ENCODE measurements around the gene HOXA5.

The HOXA5 gene

GRCh38 chr7:27160145-27160545, 16.7 kb upstream of the HOXA5 start:
- DNase-seq (ENCODE audit: low read depth, low spot score), result no peak

- no peak for DNase-seq (ENCODE audit: low read depth, low spot score)
These were observed 16.0 kb upstream of the HOXA5 start for GRCh38 chr7:27159266-27160144.

GRCh38 chr7:27158436-27159265, 15.2 kb upstream of the HOXA5 start:
- no peak for DNase-seq (ENCODE audit: low read depth, low spot score)

GRCh38 chr7:27157702-27158431, 14.4 kb upstream of the HOXA5 start:
- DNase-seq (ENCODE audit: low read depth, low spot score), result no peak

- DNase-seq (ENCODE audit: low read depth, low spot score), result no peak
These were observed 13.6 kb upstream of the HOXA5 start for GRCh38 chr7:27156916-27157701.

GRCh38 chr7:27156508-27156898, 13.0 kb upstream of the HOXA5 start, which contains the start of gene HOXA7:
Gene HOXA7 (minus strand): TSS chr7:27156675. CDS start chr7:27156545, 130 bp downstream.
- DNase-seq (ENCODE audit: low read depth, low spot score), result no peak

- no peak for DNase-seq (ENCODE audit: low read depth, low spot score)
These were observed 12.5 kb upstream of the HOXA5 start for GRCh38 chr7:27155816-27156507.

- no peak for DNase-seq (ENCODE audit: low read depth, low spot score)
These were observed 11.7 kb upstream of the HOXA5 start for GRCh38 chr7:27154901-27155815.

GRCh38 chr7:27154369-27154768, 10.9 kb upstream of the HOXA5 start:
- no peak for DNase-seq (ENCODE audit: low read depth, low spot score)

- DNase-seq (ENCODE audit: low read depth, low spot score), result no peak
These were observed 10.0 kb upstream of the HOXA5 start for GRCh38 chr7:27153526-27153925.

- no peak for DNase-seq (ENCODE audit: low read depth, low spot score)
These were observed 9.4 kb upstream of the HOXA5 start for GRCh38 chr7:27152816-27153442.

- no peak for DNase-seq (ENCODE audit: low read depth, low spot score)
These were observed 8.7 kb upstream of the HOXA5 start, which contains the start of gene HOXA3 for GRCh38 chr7:27151931-27152815. Gene HOXA3 (minus strand): TSS chr7:27152583. CDS start chr7:27110640, 41,943 bp downstream.

- no peak for DNase-seq (ENCODE audit: low read depth, low spot score)
These were observed 8.0 kb upstream of the HOXA5 start for GRCh38 chr7:27151341-27151930.

- no peak for DNase-seq (ENCODE audit: low read depth, low spot score)
These were observed 7.3 kb upstream of the HOXA5 start for GRCh38 chr7:27150568-27151340.

- no peak for DNase-seq (ENCODE audit: low read depth, low spot score)
These were observed 6.5 kb upstream of the HOXA5 start for GRCh38 chr7:27149842-27150567.

Data from smooth muscle cell of the brain vasculature (primary cell).